K562 (cell line): ENCODE results near the gene HINT3. TPM values are rescaled to one million over a fixed set of nuclear protein-coding genes. Genes with fewer than 3 reads are reported as not detected.

ENCODE experiments used
- ATAC-seq: fragments of 200-7000 bp; cut with Tn5 transposase; 3 replicates; pipeline ENCODE4 v1.9.1; 2020; ENCODE audit warnings: moderate library complexity
- BruUV-seq: library from RNA; stranded (reverse); fragments of 400-500 nt; replicated peaks from 2 replicates; lab custom pipeline; 2021; lab: Mats Ljungman, UMichigan
- CTCF ChIA-PET: fragments of 300-600 bp; formaldehyde crosslinking; extraction: SDS; loops from one replicate; lab custom pipeline; 2021; ENCODE audit warnings: low intra/inter-chr PET ratio; lab: Yijun Ruan, JAX
- POLR2A ChIA-PET: fragments of 300-600, 350-650 bp; sonication (Branson Sonifier 250); formaldehyde crosslinking; extraction: SDS; loops from one replicate; lab custom pipeline; 2021; ENCODE audit warnings: antibody characterized with exemption, inconsistent platforms; lab: Yijun Ruan, JAX
- DNase-seq, 4 experiments: peaks; one replicate each; pipeline versions ENCODE4 v3.0.0 to v3.0.0-alpha.2; 2011 to 2018; ENCODE audit warnings: low spot score in 3 of 4, mixed read lengths in 3 of 4; ENCODE audit errors: extremely low read depth in 1 of 4
- FAIRE-seq: peaks from 2 replicates; lab custom pipeline; 2011; peaks lifted over from hg19 to GRCh38; lab: Jason Lieb, UNC
- H2AFZ ChIP-seq: 2 replicates; pipeline ENCODE4 v1.6.0; 2011; ENCODE audit warnings: low read depth, low read length, control low read depth, inconsistent platforms
- H3K27ac ChIP-seq: fragments of 200-600 bp; 3 replicates; pipeline ENCODE4 v1.8.0; 2011; ENCODE audit warnings: low read depth, mild to moderate bottlenecking, control low read depth, inconsistent platforms, low read length, moderate library complexity, mixed read lengths; ENCODE audit errors: extremely low read depth
- H3K27me3 ChIP-seq, 2 experiments: fragments of 300-600 bp in 1 of 2; 2 replicates in 1 of 2; 3 replicates in 1 of 2; pipeline versions ENCODE4 v1.6.0 to v1.8.0; 2011; ENCODE audit warnings: inconsistent platforms in 2 of 2, low read length in 2 of 2, mild to moderate bottlenecking in 1 of 2, mixed read lengths in 1 of 2, moderate library complexity in 1 of 2; ENCODE audit not compliant: control insufficient read depth in 2 of 2, insufficient read depth in 2 of 2
- H3K36me3 ChIP-seq: fragments of 300-600 bp; 3 replicates; pipeline ENCODE4 v1.8.0; 2011; ENCODE audit warnings: mild to moderate bottlenecking, low read length, inconsistent platforms; ENCODE audit not compliant: control insufficient read depth, insufficient read depth
- H3K4me1 ChIP-seq, 2 experiments: fragments of 200-600 bp in 1 of 2; replicated peaks in 1 of 2; 2 replicates in 1 of 2; 3 replicates in 1 of 2; pipeline versions ENCODE4 v1.5.1 to v1.8.0; 2011; ENCODE audit warnings: inconsistent platforms in 2 of 2, low read length in 2 of 2, mild to moderate bottlenecking in 1 of 2, mixed read lengths in 1 of 2, moderate library complexity in 1 of 2; ENCODE audit not compliant: control insufficient read depth in 2 of 2, insufficient read depth in 2 of 2
- H3K4me2 ChIP-seq: 2 replicates; pipeline ENCODE4 v1.6.1; 2011; ENCODE audit warnings: low read length, control low read depth, inconsistent platforms, mixed read lengths; ENCODE audit not compliant: insufficient read depth
- H3K4me3 ChIP-seq: fragments of 200-600 bp; sonication (generic), shearing (Covaris generic); 2 replicates; pipeline ENCODE4 v1.5.1; 2016; ENCODE audit warnings: control low read depth, inconsistent platforms
- H3K79me2 ChIP-seq: fragments of 200-600 bp; 3 replicates; pipeline ENCODE4 v1.8.0; 2011; ENCODE audit warnings: low read length, inconsistent platforms; ENCODE audit not compliant: control insufficient read depth, insufficient read depth
- H3K9ac ChIP-seq, 2 experiments: 2 replicates each; pipeline versions ENCODE4 v1.6.0 to v1.6.1; 2011; ENCODE audit warnings: low read depth in 2 of 2, low read length in 2 of 2, control low read depth in 1 of 2, inconsistent platforms in 1 of 2, mild to moderate bottlenecking in 1 of 2, mixed read lengths in 1 of 2; ENCODE audit not compliant: insufficient read depth in 1 of 2
- H3K9me1 ChIP-seq: one replicate; pipeline ENCODE4 v1.6.0; 2011; ENCODE audit warnings: inconsistent platforms, mild to moderate bottlenecking, low read length, moderate library complexity; ENCODE audit not compliant: control insufficient read depth, insufficient read depth
- H3K9me3 ChIP-seq: replicated peaks from 2 replicates; pipeline ENCODE4 v1.5.1; 2011; ENCODE audit warnings: low read depth, low read length, inconsistent platforms; ENCODE audit not compliant: control insufficient read depth, insufficient read depth
- H4K20me1 ChIP-seq: replicated peaks from 2 replicates; pipeline ENCODE4 v1.6.1; 2011; ENCODE audit warnings: low read length, inconsistent platforms, mixed read lengths; ENCODE audit not compliant: control insufficient read depth, insufficient read depth
- ATF3 ChIP-seq, 2 experiments: fragments of 450-650 bp in 1 of 2; sonication (generic) in 1 of 2; formaldehyde crosslinking in 1 of 2; IDR thresholded peaks in 1 of 2; conservative IDR thresholded peaks in 1 of 2; 2 replicates each; pipeline versions ENCODE4 v1.6.1 to v1.8.1; 2016 to 2023; ENCODE audit warnings: mild to moderate bottlenecking in 2 of 2, moderate library complexity in 2 of 2, inconsistent platforms in 1 of 2, missing genetic modification reagents in 1 of 2
- BDP1 ChIP-seq: IDR thresholded peaks from 3 replicates; pipeline ENCODE4 v1.6.1; 2011; ENCODE audit not compliant: insufficient read length, insufficient read depth
- NFE2 ChIP-seq: IDR thresholded peaks from 2 replicates; pipeline ENCODE4 v1.6.1; 2014; ENCODE audit warnings: antibody characterized with exemption, low read depth
- NFIX ChIP-seq: fragments of 250-450 bp; sonication (Bioruptor Pico); IDR thresholded peaks from 2 replicates; pipeline ENCODE4 v1.4.0; 2020; ENCODE audit warnings: low read depth, mild to moderate bottlenecking, moderate library complexity
- ZBTB33 ChIP-seq: sonication (generic); formaldehyde crosslinking; IDR thresholded peaks from 2 replicates; pipeline ENCODE4 v1.8.1; 2023; ENCODE audit warnings: mild to moderate bottlenecking, missing genetic modification reagents
- ZBTB40 ChIP-seq, 2 experiments: fragments of 450-650 bp in 1 of 2; sonication (generic) in 1 of 2; formaldehyde crosslinking in 1 of 2; IDR thresholded peaks; 2 replicates each; pipeline versions ENCODE4 v1.7.1 to v1.9.0; 2016 to 2022; ENCODE audit warnings: inconsistent platforms in 1 of 2, mild to moderate bottlenecking in 1 of 2, missing genetic modification reagents in 1 of 2
- WGBS: fragments of 100-300 bp; shearing (Covaris generic); methylation state at CpG from one replicate; pipeline ENCODE4 v1.1.6; 2016; ENCODE audit warnings: low coverage, mixed read lengths; ENCODE audit not compliant: insufficient coverage; ENCODE audit errors: missing lambda C conversion rate; 5-methylcytosine and 5-hydroxymethylcytosine counted together
- in situ Hi-C: fragments of 300-500 bp; cut with MboI; formaldehyde crosslinking; loops from 4 replicates; pipeline ENCODE4 v1.15.0; 2018; ENCODE audit warnings: inconsistent platforms, mixed read lengths
- intact Hi-C: fragments of 100-400 bp; cut with micrococcal nuclease; formaldehyde crosslinking; loops from 2 replicates; pipeline ENCODE4 v1.14.2; 2022
- polyA plus RNA-seq, 8 experiments: library from polyadenylated mRNA; depleted of rRNA in 4 of 8; stranded (reverse) in 5 of 8; unstranded in 3 of 8; fragments of >200 nt; fragmentation: Nextera tagmentation in 2 of 8; fragmentation: Illumina TruSeq in 1 of 8; extraction: Ambion mirVana in 2 of 8; extraction: Trizol in 1 of 8; gene quantifications; 2 replicates each; pipeline versions ENCODE4 v1.2.1 to v1.2.3, GENCODE V29; 2011 to 2014; ENCODE audit warnings: inconsistent platforms in 1 of 8, missing spikeins in 1 of 8
- total RNA-seq, 7 experiments: library from RNA; depleted of rRNA in 6 of 7; stranded (reverse); fragments of >200 nt in 6 of 7; fragmentation: Illumina TruSeq in 2 of 7; extraction: Trizol in 2 of 7; gene quantifications; 2 replicates each; pipeline versions ENCODE4 v1.2.1 to v1.2.3, GENCODE V29; 2011 to 2021; ENCODE audit warnings: low replicate concordance in 1 of 7

The HINT3 gene
- total and polyA plus RNA-seq, 9 of the 15 experiments (the other 6 are each of a cell fraction or from before 2014, with no cell fraction given): 1.4 to 16.6 (median 10.8) TPM

GRCh38 chr6:125983246-125983945 lies 26.8 kb downstream of the HINT3 start:
- Histone ChIP-seq H3K79me2 (peaks cover 36% of the 10 kb centered on the region), H2AFZ (no peak overlapping the region), H4K20me1 (no peaks in the 10 kb centered on the region), H3K9me3 (no peaks in the 10 kb centered on the region), H3K4me3 (no peak overlapping the region), H3K36me3 (0 out of 3 replicates have a peak, but pooled peaks cover 1% of the 10 kb centered on the region), H3K9ac (no peak overlapping the region), H3K4me1 (peaks cover 6 to 17% of the 10 kb centered on the region in 2 experiments; a peak in 3 of 5 replicates), H3K4me2 (no peak overlapping the region), H3K27me3 (no peaks in the 10 kb centered on the region), H3K9me1 (no peaks in the 10 kb centered on the region), H3K27ac (no peak overlapping the region)
- DNase-seq (no peak), FAIRE-seq (no peak), ATAC-seq (no peak)
- ChIA-PET CTCF (no interaction called here), POLR2A (interaction anchor here (1.0 to 1.5 kb wide), 3 partner anchors 9 to 193 kb away, joined by 3 to 6 read pairs (median 4); partner anchors contain the start of gene NCOA7)
- in situ Hi-C loops (no loop called here), intact Hi-C loops (loop anchor here (10.0 kb wide), 2 partner anchors 339 to 1361 kb away; partner anchors contain the start of gene ECHDC1)
- BruUV-seq: no TSS peak
- 38% methylated on average over 4 of the region's 4 CpGs for WGBS
- TF ChIP-seq NFIX (CRISPR knock-in tag): no peak
- TF ChIP-seq ZBTB33 (CRISPR knock-in tag): no peak
- TF ChIP-seq ATF3 (IDR thresholded peaks at IDR 0.05): peak; percentile 36; the same call in 1 of the 2 replicates
- no peak for TF ChIP-seq ATF3 (CRISPR knock-in tag; conservative IDR thresholded peaks at IDR 0.05)
- TF ChIP-seq ZBTB40 (IDR thresholded peaks at IDR 0.05): no peak
- TF ChIP-seq ZBTB40 (CRISPR knock-in tag; IDR thresholded peaks at IDR 0.05): no peak
- no peak for TF ChIP-seq BDP1
- TF ChIP-seq NFE2: peak; percentile 78
